Neural progenitor cell (in vitro differentiated cells): ENCODE results near the gene PPIH.
"Not testable (repeated sequence)": the region's sequence is repeated elsewhere in the genome, so short reads cannot be mapped to it uniquely, and the experiment has no call there.

Source experiments
- EZH2 ChIP-seq: fragments of 200-600 bp; sonication (generic); IDR thresholded peaks from 2 replicates; pipeline ENCODE4 v1.6.1; 2017; ENCODE audit warnings: antibody characterized with exemption, mild to moderate bottlenecking, moderate library complexity
- EZH2phosphoT487 ChIP-seq: fragments of 200-600 bp; sonication (generic); IDR thresholded peaks from 2 replicates; pipeline ENCODE4 v1.6.1; 2017; ENCODE audit warnings: antibody characterized with exemption
- TF ChIP-seq, protein P1 (sequence below): fragments of 200-600 bp; sonication (generic); IDR thresholded peaks from 2 replicates; pipeline ENCODE4 v1.5.1; 2017; ENCODE audit warnings: antibody characterized with exemption, mild to moderate bottlenecking

- TF ChIP-seq, protein P1, sequence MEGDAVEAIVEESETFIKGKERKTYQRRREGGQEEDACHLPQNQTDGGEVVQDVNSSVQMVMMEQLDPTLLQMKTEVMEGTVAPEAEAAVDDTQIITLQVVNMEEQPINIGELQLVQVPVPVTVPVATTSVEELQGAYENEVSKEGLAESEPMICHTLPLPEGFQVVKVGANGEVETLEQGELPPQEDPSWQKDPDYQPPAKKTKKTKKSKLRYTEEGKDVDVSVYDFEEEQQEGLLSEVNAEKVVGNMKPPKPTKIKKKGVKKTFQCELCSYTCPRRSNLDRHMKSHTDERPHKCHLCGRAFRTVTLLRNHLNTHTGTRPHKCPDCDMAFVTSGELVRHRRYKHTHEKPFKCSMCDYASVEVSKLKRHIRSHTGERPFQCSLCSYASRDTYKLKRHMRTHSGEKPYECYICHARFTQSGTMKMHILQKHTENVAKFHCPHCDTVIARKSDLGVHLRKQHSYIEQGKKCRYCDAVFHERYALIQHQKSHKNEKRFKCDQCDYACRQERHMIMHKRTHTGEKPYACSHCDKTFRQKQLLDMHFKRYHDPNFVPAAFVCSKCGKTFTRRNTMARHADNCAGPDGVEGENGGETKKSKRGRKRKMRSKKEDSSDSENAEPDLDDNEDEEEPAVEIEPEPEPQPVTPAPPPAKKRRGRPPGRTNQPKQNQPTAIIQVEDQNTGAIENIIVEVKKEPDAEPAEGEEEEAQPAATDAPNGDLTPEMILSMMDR, result not testable (repeated sequence)
- not testable (repeated sequence) for TF ChIP-seq EZH2, EZH2phosphoT487
Measured at GRCh38 chr1:42714441-42714840, 56.2 kb downstream of the PPIH start.
